Activated CD4-positive, alpha-beta memory T cell treated with anti-CD3 and anti-CD28 coated beads, Interleukin-2, amount 10 ng/mL, durations not matched to agents 7 days and 5 days (primary cell): ENCODE results near the gene NR3C1. TPM values are rescaled to one million over a fixed set of nuclear protein-coding genes. Genes with fewer than 3 reads are reported as not detected.
"Not testable (repeated sequence)": the region's sequence is repeated elsewhere in the genome, so short reads cannot be mapped to it uniquely, and the experiment has no call there.

Experiments
- CTCF ChIA-PET: fragments of 350-600 bp; sonication (Branson Sonifier 250); formaldehyde crosslinking; loops from one replicate; lab custom pipeline; 2021; ENCODE audit warnings: antibody characterized with exemption, inconsistent platforms; lab: Charles Lee
- POLR2A ChIA-PET: fragments of 350-600 bp; sonication (Branson Sonifier 250); formaldehyde crosslinking; loops from one replicate; lab custom pipeline; 2021; ENCODE audit warnings: antibody characterized with exemption; lab: Charles Lee
- DNase-seq: peaks from one replicate; pipeline ENCODE4 v3.0.0-alpha.2; 2020
- H3K27ac Mint-ChIP-seq: one replicate; pipeline ENCODE4 v1.8.0; 2021; ENCODE audit warnings: mild to moderate bottlenecking, mixed read lengths
- H3K27me3 Mint-ChIP-seq: one replicate; pipeline ENCODE4 v1.8.0; 2021; ENCODE audit warnings: mixed read lengths
- H3K36me3 Mint-ChIP-seq: one replicate; pipeline ENCODE4 v1.8.0; 2021; ENCODE audit warnings: low read depth, mixed read lengths
- H3K4me1 Mint-ChIP-seq: one replicate; pipeline ENCODE4 v1.8.0; 2021; ENCODE audit warnings: mixed read lengths
- H3K4me3 Mint-ChIP-seq: one replicate; pipeline ENCODE4 v1.8.0; 2021; ENCODE audit warnings: mild to moderate bottlenecking, mixed read lengths
- H3K9me3 Mint-ChIP-seq: one replicate; pipeline ENCODE4 v1.8.0; 2021; ENCODE audit warnings: mixed read lengths
- total RNA-seq, 2 experiments: library from RNA; stranded (reverse); gene quantifications; one replicate each; pipeline ENCODE4 v1.2.3, GENCODE V29; 2021

NR3C1 gene
- total RNA-seq, 2 experiments from 2014 or later, result 79.3 to 81.6 TPM

DNA sequence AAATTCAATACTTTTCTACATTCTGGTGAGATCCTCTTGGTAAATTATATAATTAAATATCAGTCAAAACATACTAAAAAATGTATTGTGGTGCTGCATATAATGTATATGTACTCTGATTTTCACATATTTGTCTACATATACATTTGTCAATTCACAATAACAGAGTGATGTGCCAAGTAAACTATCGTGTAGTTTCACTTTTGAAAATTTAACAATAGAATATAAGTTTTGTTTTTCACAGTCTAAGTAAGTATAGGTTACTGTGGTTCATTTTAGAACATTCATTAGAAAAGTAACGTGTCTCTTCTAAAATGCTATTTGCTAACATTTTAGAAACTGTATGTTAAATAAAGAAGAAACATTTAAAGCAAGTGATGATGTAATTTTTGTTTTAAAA, 73.6 kb downstream of the NR3C1 start:
- ChIA-PET POLR2A (no interaction called here), CTCF (no interaction called here)
- no peaks in the 10 kb centered on the region for H3K27me3 Mint-ChIP-seq
- peaks cover 53% of the 10 kb centered on the region for H3K36me3 Mint-ChIP-seq
- H3K9me3 Mint-ChIP-seq, result peaks cover 22% of the 10 kb centered on the region
- H3K4me1 Mint-ChIP-seq, result peaks cover 7% of the 10 kb centered on the region
- no peak overlapping the region for H3K27ac Mint-ChIP-seq
- DNase-seq, result no peak
- H3K4me3 Mint-ChIP-seq, result no peak overlapping the region

DNA sequence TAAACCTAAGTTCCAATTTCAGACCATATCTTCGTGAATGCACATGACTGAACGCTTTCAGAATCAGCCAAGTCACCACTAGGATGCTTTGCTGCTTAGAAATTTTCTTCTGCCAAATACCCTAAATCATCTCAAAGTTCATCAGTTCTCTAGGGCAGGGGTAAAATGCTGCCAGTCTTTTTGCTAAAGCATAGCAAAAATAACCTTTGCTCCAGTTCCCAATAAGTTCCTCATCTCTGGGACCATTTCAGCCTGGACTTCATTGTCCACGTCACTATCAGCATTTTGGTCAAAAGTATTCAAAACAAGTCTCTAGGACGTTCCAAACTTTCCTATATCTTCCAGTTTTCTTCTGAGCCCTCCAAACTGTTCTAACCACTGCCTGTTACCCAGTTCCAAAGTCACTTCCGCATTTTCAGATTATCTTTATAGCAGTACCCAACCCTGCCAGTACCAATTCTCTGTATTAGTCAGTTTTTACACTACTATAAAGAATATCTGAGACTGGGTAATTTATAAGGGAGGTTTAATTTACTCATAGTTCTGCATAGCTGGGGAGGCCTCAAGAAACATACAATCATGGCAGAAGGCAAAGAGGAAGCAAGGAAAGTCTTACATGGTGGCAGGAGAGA, 74.8 kb downstream of the NR3C1 start:
- ChIA-PET POLR2A (no interaction called here), CTCF (interaction anchor here (0.7 kb wide), 1 partner anchor 75 kb away, joined by 3 read pairs; the partner anchor contains the start of gene NR3C1)
- H3K36me3 Mint-ChIP-seq, result peaks cover 54% of the 10 kb centered on the region
- H3K9me3 Mint-ChIP-seq, result peaks cover 25% of the 10 kb centered on the region
- peaks cover 7% of the 10 kb centered on the region for H3K4me1 Mint-ChIP-seq
- no peak overlapping the region for H3K4me3 Mint-ChIP-seq
- DNase-seq, result no peak
- no peaks in the 10 kb centered on the region for H3K27me3 Mint-ChIP-seq
- no peak overlapping the region for H3K27ac Mint-ChIP-seq

DNA sequence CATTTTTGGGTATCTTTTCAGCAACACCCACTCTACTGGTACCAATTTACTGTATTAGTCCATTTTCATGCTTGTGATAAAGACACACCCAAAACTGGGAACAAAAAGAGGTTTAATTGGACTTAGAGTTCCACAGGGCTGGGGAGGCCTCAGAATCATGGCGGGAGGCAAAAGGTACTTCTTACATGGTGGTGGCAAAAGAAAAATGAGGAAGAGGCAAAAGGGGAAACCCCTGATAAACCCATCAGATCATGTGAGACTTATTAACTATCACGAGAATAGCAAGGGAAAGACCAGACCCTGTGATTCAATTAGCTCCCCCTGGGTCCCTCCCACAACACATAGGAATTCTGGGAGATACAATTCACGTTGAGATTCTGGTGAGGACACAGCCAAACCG, 78.4 kb downstream of the NR3C1 start:
- DNase-seq, H3K27ac Mint-ChIP-seq, H3K4me3 Mint-ChIP-seq, POLR2A ChIA-PET, H3K27me3 Mint-ChIP-seq, H3K4me1 Mint-ChIP-seq, CTCF ChIA-PET: not testable (repeated sequence)
- Mint-ChIP-seq H3K9me3 (peaks cover 25% of the 10 kb centered on the region), H3K36me3 (peaks cover 65% of the 10 kb centered on the region)

DNA sequence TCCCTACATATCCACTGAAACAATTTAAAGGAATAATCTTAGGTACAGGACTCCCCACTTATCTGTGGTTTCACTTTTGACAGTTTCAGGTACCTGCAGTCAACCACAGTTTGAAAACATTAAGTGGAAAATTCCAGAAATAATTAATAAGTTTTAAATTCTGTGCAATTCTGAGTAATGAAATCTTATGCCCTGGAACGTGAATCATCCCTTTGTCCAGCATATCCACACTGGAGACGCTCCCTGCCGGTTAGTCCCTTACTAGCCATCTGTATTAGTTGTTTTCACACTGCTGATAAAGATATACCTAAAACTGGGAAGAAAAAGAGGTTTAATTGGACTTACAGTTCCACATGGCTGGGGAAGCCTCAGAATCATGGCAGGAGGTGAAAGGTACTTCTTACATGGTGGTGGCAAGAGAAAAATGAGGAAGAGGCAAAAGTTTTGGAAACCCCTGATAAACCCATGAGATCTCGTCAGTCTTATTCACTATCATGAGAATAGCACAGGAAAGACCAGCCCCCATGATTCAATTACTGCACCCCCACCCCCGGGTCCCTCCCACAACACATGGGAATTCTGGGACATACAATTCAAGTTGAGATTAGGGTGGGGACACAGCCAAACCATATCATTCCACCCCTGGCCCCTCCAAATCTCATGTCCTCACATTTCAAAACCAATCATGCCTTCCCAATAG, 80.4 kb downstream of the NR3C1 start:
- DNase-seq, H3K4me1 Mint-ChIP-seq, H3K4me3 Mint-ChIP-seq, CTCF ChIA-PET, H3K27me3 Mint-ChIP-seq, H3K27ac Mint-ChIP-seq, POLR2A ChIA-PET: not testable (repeated sequence)
- Mint-ChIP-seq H3K9me3 (peaks cover 16% of the 10 kb centered on the region), H3K36me3 (peaks cover 55% of the 10 kb centered on the region)

DNA sequence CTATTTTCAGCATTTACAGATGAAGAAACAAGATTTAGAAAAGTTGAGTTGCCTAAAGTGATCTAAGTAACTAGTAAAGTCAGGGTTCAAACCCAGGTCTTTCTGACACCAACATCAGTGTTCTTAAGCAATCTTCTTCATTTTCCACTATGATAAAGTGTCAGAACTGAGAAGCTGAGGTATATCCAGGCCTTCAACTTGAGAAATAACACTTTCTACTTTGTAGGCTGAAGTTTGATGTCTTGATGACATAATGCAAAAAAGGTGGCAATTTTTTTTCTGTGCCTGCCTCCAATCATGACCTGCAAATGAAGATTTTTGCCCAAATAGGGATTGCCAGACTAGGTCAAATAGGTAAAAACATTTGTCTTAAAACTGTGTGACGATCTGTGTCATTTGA, 81.3 kb downstream of the NR3C1 start:
- no peak overlapping the region for H3K27ac Mint-ChIP-seq

GRCh38 chr5:143319437-143320227, 83.9 kb downstream of the NR3C1 start:
- CTCF ChIA-PET, result no interaction called here
- H3K36me3 Mint-ChIP-seq, result peaks cover 41% of the 10 kb centered on the region
- no peak overlapping the region for H3K27ac Mint-ChIP-seq
- no peaks in the 10 kb centered on the region for H3K27me3 Mint-ChIP-seq
- peaks cover 10% of the 10 kb centered on the region for H3K4me1 Mint-ChIP-seq
- POLR2A ChIA-PET, result no interaction called here
- peaks cover under 1% of the 10 kb centered on the region for H3K9me3 Mint-ChIP-seq
- DNase-seq, result no peak
- H3K4me3 Mint-ChIP-seq, result no peak overlapping the region

More for the DNA sequence above, 81.3 kb downstream of the NR3C1 start:
- DNase-seq, result no peak
- ChIA-PET POLR2A (no interaction called here), CTCF (no interaction called here)
- Mint-ChIP-seq H3K4me3 (no peak overlapping the region), H3K27me3 (no peaks in the 10 kb centered on the region), H3K4me1 (peaks cover 5% of the 10 kb centered on the region), H3K36me3 (peaks cover 49% of the 10 kb centered on the region), H3K9me3 (peaks cover 10% of the 10 kb centered on the region)

- no peak overlapping the region for H3K27ac Mint-ChIP-seq
- peaks cover 11% of the 10 kb centered on the region for H3K4me1 Mint-ChIP-seq
- ChIA-PET CTCF (no interaction called here), POLR2A (no interaction called here)
- no peak overlapping the region for H3K4me3 Mint-ChIP-seq
- H3K27me3 Mint-ChIP-seq, result no peaks in the 10 kb centered on the region
- DNase-seq, result no peak
- peaks cover 35% of the 10 kb centered on the region for H3K36me3 Mint-ChIP-seq
- H3K9me3 Mint-ChIP-seq, result no peaks in the 10 kb centered on the region
These were observed 84.7 kb downstream of the NR3C1 start for GRCh38 chr5:143318833-143319232.

- Mint-ChIP-seq H3K27ac (no peak overlapping the region), H3K36me3 (peaks cover 36% of the 10 kb centered on the region), H3K4me1 (peaks cover 14% of the 10 kb centered on the region), H3K9me3 (no peaks in the 10 kb centered on the region), H3K27me3 (no peaks in the 10 kb centered on the region), H3K4me3 (no peak overlapping the region)
- ChIA-PET POLR2A (no interaction called here), CTCF (no interaction called here)
- no peak for DNase-seq
These were observed 85.2 kb downstream of the NR3C1 start for GRCh38 chr5:143318270-143318669.

DNA sequence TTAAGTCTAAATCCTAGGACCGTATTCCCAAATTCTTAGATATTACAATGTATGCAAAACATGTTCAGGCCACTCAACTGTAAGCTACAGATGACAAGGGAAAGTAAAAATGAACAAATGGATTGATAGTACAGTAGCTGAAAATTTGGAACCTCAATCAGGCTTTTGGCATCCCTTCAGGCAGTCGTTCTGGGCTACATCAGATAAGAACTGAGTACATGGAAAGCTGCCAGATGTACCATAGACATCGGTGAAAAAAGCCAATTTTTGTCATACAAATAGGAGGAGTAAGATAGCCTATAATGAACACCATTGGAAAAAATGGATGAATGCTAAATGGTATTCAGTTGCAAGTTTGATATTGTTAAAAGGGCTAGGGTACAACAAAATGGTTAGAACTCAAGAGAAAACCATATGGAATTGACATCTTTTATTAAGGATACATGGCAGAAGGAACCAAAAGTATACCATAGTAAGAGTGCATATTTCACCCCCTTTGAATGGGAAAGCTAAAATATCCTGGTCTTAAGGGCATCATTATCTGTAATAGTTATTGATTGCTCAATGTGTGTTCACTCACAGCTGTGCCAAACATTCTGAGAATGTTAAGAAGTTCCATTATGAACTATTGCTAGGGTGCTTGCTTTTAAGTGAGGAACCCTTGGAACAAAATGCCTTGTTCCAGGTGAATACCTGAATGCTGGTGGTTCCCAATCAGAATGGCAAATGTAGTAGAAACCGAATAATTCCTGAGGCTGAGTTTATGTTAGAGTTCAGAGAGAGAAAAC, 86.4 kb downstream of the NR3C1 start:
- CTCF ChIA-PET, result no interaction called here

GRCh38 chr5:143316337-143316736, 87.1 kb downstream of the NR3C1 start:
- DNase-seq, result no peak
- peaks cover 37% of the 10 kb centered on the region for H3K36me3 Mint-ChIP-seq
- H3K4me3 Mint-ChIP-seq, result no peak overlapping the region
- ChIA-PET CTCF (no interaction called here), POLR2A (no interaction called here)
- H3K27ac Mint-ChIP-seq, result no peak overlapping the region
- peaks cover 15% of the 10 kb centered on the region for H3K4me1 Mint-ChIP-seq
- no peaks in the 10 kb centered on the region for H3K9me3 Mint-ChIP-seq
- no peaks in the 10 kb centered on the region for H3K27me3 Mint-ChIP-seq

More for the DNA sequence above, 86.4 kb downstream of the NR3C1 start:
- no peak overlapping the region for H3K4me3 Mint-ChIP-seq
- no peaks in the 10 kb centered on the region for H3K9me3 Mint-ChIP-seq
- peaks cover 12% of the 10 kb centered on the region for H3K4me1 Mint-ChIP-seq
- no peak overlapping the region for H3K27ac Mint-ChIP-seq
- DNase-seq, result no peak
- no peaks in the 10 kb centered on the region for H3K27me3 Mint-ChIP-seq
- peaks cover 34% of the 10 kb centered on the region for H3K36me3 Mint-ChIP-seq
- POLR2A ChIA-PET, result no interaction called here

DNA sequence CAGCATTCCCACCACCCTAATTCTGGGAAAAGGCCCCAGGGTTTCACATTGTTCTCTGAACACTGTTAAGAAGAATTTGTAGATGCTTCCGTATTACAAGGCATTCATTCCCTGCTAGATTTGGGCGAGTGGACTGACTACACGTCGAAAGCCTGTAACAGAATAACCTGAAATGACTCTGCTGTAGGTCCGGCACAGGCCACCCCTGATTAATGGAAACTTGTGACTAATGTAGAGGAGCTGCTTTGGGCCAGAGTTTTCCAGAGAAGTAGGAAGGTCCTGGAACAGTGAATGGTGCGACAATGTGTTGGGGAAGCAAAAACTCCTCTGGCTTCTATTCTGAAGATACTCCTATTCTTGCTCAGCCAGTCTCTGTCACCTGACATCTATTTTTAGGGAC, 87.6 kb downstream of the NR3C1 start:
- POLR2A ChIA-PET, result no interaction called here
- peaks cover 18% of the 10 kb centered on the region for H3K4me1 Mint-ChIP-seq
- CTCF ChIA-PET, result no interaction called here
- no peak overlapping the region for H3K4me3 Mint-ChIP-seq
- no peak overlapping the region for H3K27ac Mint-ChIP-seq
- H3K27me3 Mint-ChIP-seq, result no peaks in the 10 kb centered on the region
- H3K9me3 Mint-ChIP-seq, result no peaks in the 10 kb centered on the region
- H3K36me3 Mint-ChIP-seq, result peaks cover 39% of the 10 kb centered on the region
- no peak for DNase-seq

DNA sequence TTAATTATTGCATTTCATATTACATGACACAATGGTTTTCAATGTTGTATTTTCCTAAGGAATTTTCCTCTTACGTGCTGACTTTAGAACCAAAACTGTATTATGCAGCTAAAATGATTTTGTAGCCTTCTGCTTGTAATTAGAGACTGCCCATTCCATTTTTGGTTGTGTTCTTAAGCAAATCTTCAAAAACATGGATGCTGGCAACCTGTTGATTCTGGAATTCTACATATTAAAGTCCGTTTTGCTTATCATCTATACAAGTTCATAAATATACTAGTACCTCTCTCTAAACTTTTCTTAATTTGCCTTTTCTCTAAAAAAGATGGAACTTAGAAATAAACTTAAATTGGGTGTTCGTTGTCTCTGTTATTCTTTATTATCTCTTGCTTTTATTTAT, 88.3 kb downstream of the NR3C1 start:
- no peaks in the 10 kb centered on the region for H3K27me3 Mint-ChIP-seq
- ChIA-PET CTCF (no interaction called here), POLR2A (no interaction called here)
- no peak for DNase-seq
- no peak overlapping the region for H3K27ac Mint-ChIP-seq
- H3K36me3 Mint-ChIP-seq, result peaks cover 39% of the 10 kb centered on the region
- no peak overlapping the region for H3K4me3 Mint-ChIP-seq
- no peaks in the 10 kb centered on the region for H3K9me3 Mint-ChIP-seq
- peaks cover 19% of the 10 kb centered on the region for H3K4me1 Mint-ChIP-seq

GRCh38 chr5:143314659-143315058, 88.8 kb downstream of the NR3C1 start:
- ChIA-PET CTCF (no interaction called here), POLR2A (no interaction called here)
- H3K4me3 Mint-ChIP-seq, result no peak overlapping the region
- H3K27me3 Mint-ChIP-seq, result no peaks in the 10 kb centered on the region
- DNase-seq, result no peak
- H3K9me3 Mint-ChIP-seq, result no peaks in the 10 kb centered on the region
- no peak overlapping the region for H3K27ac Mint-ChIP-seq
- peaks cover 25% of the 10 kb centered on the region for H3K4me1 Mint-ChIP-seq
- peaks cover 44% of the 10 kb centered on the region for H3K36me3 Mint-ChIP-seq
